Measurements from ENCODE around the gene CLCNKB. TPM values are rescaled to one million over a fixed set of nuclear protein-coding genes. Genes with fewer than 3 reads are reported as not detected.

Gene CLCNKB
- total and polyA plus RNA-seq, 2 of the 13 experiments (the other 11 are each of a cell fraction or from before 2014, with no cell fraction given), result 0.04 TPM; not detected in 1

GRCh38 chr1:16047791-16048475 lies 4.4 kb downstream of the CLCNKB start:
- intact Hi-C loops (cut with micrococcal nuclease; ENCODE audit: unreplicated experiment), result no loop called here
- CTCF ChIA-PET (ENCODE audit: low intra/inter-chr PET ratio, low total read pairs), result no interaction called here
- H3K4me2 ChIP-seq (ENCODE audit: low read depth, low read length), result no peak overlapping the region

More at GRCh38 chr1:16047791-16048475, 4.4 kb downstream of the CLCNKB start:
- no peaks in the 10 kb centered on the region for H4K20me1 ChIP-seq (ENCODE audit: insufficient read depth, low read length)
- peaks cover 9% of the 10 kb centered on the region for H3K4me1 ChIP-seq (ENCODE audit: insufficient read depth, low read length)
- H3K36me3 ChIP-seq (replicated peaks in 1 of 2; ENCODE audit: control insufficient read depth in 1 of 2, insufficient read depth in 2 of 2, low read length in 2 of 2), result no peaks in the 10 kb centered on the region
- no peak overlapping the region for H3K27ac ChIP-seq (ENCODE audit: extremely low read length, insufficient read depth, low read length)
- no peak overlapping the region for H3K9ac ChIP-seq (ENCODE audit: insufficient read depth, low read depth, low read length)
- no peak overlapping the region for H3K4me3 ChIP-seq (replicated peaks in 1 of 3; ENCODE audit: insufficient read depth in 1 of 3, low read depth in 2 of 3, low read length in 3 of 3)
- ATAC-seq (no peak), DNase-seq (ENCODE audit: low spot score) (no peak), FAIRE-seq (no peak)
- no peaks in the 10 kb centered on the region for H3K9me3 ChIP-seq (ENCODE audit: low read length)
- BruUV-seq (replicated peaks), result no TSS peak
- POLR2A ChIA-PET, result no interaction called here
- in situ Hi-C loops (cut with HindIII; ENCODE audit: extremely low pct_ligation_motif_present, low pct_unique_long_range_greater_than_20kb), result loop anchor here (5.0 kb wide), 1 partner anchor 36 kb away; no protein-coding TSS in a partner anchor
- WGBS (ENCODE audit: low lambda C conversion rate), result 59% methylated on average over 12 of the region's 19 CpGs
- H3K79me2 ChIP-seq (ENCODE audit: insufficient read depth, low read length), result no peaks in the 10 kb centered on the region
- H2AFZ ChIP-seq (ENCODE audit: low read length), result no peak overlapping the region
- no peak for TF ChIP-seq RARA (CRISPR knock-in tag; IDR thresholded peaks at IDR 0.05)
- TF ChIP-seq SCMH1 (CRISPR knock-in tag; IDR thresholded peaks at IDR 0.05; ENCODE audit: borderline replicate concordance), result no peak
- no peak for TF ChIP-seq NCOA1 (CRISPR knock-in tag; IDR thresholded peaks at IDR 0.05)
- TF ChIP-seq ZNF788 (CRISPR knock-in tag; IDR thresholded peaks at IDR 0.05; ENCODE audit: borderline replicate concordance), result no peak
- TF ChIP-seq TP53 (CRISPR knock-in tag; conservative IDR thresholded peaks at IDR 0.05), result no peak
- TF ChIP-seq SETDB1 (CRISPR knock-in tag; IDR thresholded peaks at IDR 0.05; ENCODE audit: borderline replicate concordance), result no peak
- no peak for TF ChIP-seq ZNF510 (CRISPR knock-in tag; IDR thresholded peaks at IDR 0.05; ENCODE audit: low read depth)
- TF ChIP-seq HNRNPK (IDR thresholded peaks at IDR 0.05; ENCODE audit: low read depth, low read length, poor library complexity, severe bottlenecking), result no peak
- TF ChIP-seq MAFF (IDR thresholded peaks at IDR 0.05; ENCODE audit: low read depth, low read length), result no peak
- no peak for TF ChIP-seq PITX1 (CRISPR knock-in tag; IDR thresholded peaks at IDR 0.05)
- no peak for TF ChIP-seq PHF20 (CRISPR knock-in tag; IDR thresholded peaks at IDR 0.05)
- TF ChIP-seq PHF21A (CRISPR knock-in tag; IDR thresholded peaks at IDR 0.05), result no peak
- no peak for TF ChIP-seq MAX (IDR thresholded peaks at IDR 0.05)
- TF ChIP-seq SRSF1 (optimal IDR thresholded peaks at IDR 0.05; ENCODE audit: low read depth, low read length), result no peak
- no peak for TF ChIP-seq ZNF780A (CRISPR knock-in tag; IDR thresholded peaks at IDR 0.05)
- TF ChIP-seq HOXA5 (CRISPR knock-in tag; IDR thresholded peaks at IDR 0.05), result no peak
- TF ChIP-seq PAF1 (CRISPR knock-in tag; IDR thresholded peaks at IDR 0.05), result no peak
- TF ChIP-seq THAP9 (CRISPR knock-in tag; IDR thresholded peaks at IDR 0.05; ENCODE audit: borderline replicate concordance), result no peak
- peaks cover 10 to 34% of the 10 kb centered on the region in 2 experiments for H3K27me3 ChIP-seq (ENCODE audit: control insufficient read depth in 1 of 2, insufficient read depth in 2 of 2, low read length in 2 of 2)

Data from HepG2 (cell line).